ENCODE data around the gene ANXA8.
A peak's percentile ranks its signal among the peaks of the same experiment; 100 is the strongest.

Gene ANXA8

DNA sequence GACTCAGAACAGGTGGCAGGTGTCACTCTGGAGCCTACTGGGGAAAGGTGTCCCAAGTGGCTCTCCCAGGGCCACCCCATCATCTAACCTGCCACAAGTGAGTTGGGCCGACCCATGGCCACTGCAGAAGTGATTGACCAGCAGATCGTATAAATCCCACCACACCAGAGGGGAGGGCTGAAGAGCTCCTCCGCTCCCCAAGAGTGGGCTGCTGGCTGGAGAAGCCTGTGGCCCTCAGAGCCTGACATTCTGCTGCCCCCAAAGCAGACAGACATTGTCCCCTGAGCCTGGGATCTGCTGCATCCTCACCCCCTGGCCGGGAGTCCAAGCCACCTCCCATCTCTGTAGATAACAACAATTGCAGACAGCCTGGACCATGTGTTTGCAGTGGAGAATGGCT is 36.7 kb downstream of the ANXA8 start:
- no peak for DNase-seq

DNA sequence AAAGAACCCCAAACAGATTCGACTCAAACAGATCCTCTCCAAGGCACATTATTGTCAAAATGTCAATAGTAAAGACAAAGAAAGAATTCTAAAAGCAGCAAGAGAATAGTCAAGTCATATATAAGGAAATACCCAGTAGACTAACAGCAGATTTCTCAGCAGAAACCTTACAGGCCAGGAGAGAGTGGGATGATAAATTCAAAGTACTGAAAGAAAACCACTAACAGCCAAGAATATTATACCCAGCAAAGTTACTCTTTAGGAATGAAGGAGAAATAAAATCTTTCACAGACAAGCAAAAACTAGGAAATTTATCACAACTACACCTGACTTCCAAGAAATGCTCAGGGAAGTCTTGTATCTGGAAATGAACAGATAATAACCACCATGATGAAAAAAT is 38.2 kb downstream of the ANXA8 start:
- no peak for DNase-seq

DNA sequence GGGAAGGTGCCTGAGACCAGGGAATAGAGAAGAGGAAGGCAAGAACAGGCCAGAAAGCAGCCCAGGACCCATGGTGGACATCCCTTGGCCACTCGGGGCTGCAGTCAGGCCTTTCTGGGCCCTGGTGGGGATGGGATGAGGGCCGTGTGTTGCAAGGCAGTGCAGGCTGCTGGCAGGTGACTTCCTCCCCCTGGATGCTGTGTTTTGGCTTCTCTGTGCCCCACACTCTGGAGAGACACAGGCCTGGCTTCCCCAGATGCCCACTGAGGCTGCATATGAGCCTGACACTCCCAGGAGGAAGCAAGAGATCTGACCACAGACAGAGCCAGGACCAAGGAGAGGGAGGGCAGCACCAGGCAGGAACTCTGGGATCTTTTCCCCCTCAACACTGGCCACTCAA is 39.9 kb downstream of the ANXA8 start:
- DNase-seq = no peak

DNA sequence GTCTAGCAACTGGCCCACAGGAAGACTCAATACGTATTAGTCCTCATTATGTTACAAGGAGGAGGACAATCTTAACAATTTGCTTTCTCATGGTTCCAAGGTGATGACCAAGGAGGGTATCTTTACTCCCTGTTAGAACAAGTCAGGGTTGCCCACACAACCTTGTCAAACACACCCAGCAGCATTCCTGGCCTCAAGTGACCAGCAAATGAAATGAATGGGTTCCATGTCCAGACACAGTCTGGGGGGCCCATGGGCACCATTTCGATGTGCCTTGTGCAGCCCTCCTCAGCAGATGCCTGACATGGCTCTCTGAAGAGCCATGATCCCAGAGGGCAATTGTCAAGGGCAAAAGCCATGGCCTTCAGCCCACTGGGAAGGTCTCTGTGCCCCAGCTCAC is 40.8 kb downstream of the ANXA8 start:
- no peak for DNase-seq

DNA sequence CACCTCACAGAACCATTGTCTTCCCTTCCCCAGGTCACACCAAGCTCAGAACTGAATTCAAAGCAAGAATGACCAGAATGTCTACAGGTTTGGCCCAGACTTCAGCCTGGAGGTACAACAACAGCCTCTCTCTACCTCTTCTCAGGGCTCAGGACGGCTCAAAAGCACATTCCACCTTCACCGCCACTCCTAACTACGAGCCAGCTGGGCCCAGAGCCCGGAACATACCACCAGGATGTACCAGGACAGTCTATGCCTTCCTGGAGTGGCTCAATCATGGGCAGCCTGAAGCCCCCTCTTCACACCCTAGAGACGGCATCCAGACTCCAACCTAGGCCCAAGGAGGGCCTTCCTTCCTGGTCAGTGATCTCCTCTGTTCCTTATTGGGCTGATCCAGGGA is 41.6 kb downstream of the ANXA8 start:
- DNase-seq = no peak

DNA sequence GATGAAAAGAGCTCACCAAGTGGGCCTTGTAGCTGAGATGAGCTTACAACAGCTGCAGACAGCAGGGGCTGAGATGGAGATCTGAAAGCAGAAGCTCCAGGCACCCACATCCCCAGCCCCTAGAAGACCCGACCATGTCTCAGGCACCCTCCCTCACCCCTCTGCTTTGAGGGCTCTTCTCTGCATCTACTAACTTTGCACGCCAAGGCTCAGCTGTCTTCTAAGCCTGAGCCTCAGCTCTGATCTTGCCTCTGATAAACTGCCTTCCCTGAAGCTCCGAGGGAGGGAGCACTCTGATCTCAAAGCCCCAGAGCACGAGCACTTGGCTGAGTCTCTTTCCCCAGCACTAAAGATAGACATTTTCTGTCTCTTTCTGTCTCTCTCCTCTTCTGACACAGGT is 42.0 kb downstream of the ANXA8 start:
- DNase-seq = no peak

DNA sequence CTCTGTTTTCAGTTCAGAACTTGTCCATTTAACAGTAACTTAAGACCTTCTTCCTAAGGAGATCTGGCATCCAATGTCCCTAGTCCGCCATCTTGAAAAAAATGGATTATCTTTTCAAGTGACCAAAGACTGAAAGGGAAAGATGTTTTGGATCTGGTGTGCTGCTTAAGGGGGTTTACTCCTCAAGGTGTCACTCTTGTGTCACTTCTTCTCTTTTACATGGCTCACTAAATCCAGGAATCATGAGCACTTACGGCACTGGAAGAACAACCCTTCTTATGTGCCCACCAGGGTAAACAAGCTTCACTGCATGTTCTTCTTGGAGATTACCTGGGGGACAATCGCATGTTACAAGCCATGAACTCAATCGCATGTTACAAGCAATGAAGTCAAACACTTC is 43.7 kb downstream of the ANXA8 start:
- no peak for DNase-seq

DNA sequence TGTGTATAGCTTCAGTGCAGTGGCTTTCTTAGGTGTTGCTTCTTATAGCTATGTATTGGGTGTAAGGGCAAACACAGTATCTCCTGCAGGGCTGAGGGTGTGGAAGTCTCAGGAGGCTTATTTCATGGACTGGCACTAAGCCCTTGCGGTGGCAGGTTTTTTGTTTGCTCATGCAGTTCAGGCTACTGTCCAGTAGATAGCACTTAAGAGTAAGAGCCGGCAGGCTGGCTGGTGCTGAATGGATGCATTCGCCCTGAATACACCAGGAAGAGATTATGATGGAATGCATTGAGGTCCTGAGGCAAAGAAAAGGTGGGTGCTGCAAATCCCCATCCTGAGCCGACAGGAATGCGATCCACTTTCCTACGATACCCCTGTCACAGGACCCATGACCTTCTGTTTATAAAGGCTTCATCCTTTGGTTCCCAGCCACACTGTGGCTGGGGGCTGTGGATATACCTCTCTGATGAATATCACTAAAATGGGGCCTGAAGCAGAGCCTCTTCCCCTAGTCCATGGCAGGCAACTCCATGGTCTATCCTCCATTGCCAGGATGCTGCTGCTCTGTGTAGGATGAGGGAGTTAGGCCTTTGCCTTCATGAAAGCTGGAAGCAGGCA is 44.9 kb downstream of the ANXA8 start:
- DNase-seq = peak; percentile 59

DNA sequence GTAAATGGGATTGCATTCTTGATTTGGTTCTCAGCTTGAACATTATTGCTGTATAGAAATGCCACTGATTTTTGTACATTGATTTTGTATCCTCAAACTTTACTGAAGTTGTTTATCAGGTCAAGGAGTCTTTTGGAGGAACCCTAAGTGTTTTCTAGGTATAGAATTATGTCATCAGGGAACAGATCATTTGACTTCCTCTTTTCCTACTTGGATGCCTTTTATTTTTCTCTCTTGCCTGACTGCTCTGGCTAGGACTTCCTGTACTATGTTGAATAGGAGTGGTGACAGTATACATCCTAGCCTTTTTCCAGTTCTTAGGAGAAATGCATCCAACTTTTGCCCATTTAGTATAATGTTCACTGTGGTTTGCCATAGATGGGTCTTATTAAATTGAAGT is 48.8 kb downstream of the ANXA8 start:
- no peak for DNase-seq

DNA sequence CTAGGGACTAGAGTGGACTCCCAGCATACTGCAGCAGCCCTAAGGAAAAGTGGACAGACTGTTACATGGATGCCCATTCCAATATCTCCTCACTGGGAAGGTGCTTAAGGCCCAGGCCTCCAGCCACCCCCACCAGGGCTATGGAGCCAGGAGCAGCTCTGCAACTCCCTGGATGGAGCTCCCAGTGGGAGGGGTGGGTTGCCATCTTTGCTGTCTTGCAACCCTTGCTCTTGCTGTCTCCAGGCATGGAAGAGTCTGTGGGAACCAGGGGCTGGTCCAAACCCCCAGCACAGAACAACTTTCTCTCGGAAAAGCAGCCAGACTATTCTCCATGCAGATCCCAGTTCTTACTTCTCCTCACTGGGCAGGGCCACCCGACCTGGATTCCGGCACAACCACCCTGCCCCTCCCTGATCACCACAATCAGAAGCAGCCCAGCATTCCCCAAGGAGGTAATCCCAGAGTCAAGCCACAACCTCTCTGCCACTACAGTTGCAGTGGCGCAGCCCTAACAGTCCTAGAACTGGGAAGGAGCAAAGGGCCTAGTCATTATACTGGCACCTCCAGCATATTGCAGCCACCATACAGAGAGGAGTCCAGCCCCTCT is 58.0 kb downstream of the ANXA8 start:
- DNase-seq = no peak

DNA sequence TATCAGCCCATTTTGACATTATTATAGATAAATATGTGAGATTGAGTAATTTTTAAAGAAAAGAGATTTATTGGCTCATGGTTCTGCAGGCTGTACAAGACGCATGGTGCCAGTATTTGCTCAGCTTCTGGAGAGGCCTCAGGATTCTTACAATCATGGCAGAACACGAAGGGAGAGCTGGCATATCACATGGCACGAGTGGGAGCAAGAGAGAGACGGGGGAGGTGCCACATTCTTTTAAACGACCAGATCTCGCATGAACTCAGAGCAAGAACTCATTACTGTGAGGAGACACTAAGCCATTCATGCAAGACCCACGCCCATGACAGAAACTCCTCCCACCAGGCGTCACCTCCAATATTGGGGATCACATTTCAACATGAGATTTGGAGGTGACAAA is 59.7 kb downstream of the ANXA8 start:
- DNase-seq = no peak

DNA sequence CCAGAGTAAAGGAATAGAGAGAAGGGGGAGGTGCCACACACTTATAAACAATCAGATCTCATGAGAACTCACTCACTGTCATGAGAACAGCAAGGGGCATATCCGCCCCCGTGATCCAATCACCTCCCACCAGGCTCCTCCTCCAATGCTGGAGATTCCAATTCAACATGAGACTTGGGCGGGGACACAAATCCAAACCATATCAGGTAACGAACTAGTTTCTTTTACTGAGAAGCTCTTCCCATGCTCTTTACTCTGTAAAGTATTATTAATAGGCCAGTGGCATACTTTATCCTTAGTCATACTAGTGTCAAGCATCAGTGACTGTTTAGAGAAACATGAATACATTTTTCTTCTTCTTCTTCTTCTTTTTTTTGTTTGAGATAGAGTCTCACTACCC is 60.4 kb downstream of the ANXA8 start:
- no peak for DNase-seq

DNA sequence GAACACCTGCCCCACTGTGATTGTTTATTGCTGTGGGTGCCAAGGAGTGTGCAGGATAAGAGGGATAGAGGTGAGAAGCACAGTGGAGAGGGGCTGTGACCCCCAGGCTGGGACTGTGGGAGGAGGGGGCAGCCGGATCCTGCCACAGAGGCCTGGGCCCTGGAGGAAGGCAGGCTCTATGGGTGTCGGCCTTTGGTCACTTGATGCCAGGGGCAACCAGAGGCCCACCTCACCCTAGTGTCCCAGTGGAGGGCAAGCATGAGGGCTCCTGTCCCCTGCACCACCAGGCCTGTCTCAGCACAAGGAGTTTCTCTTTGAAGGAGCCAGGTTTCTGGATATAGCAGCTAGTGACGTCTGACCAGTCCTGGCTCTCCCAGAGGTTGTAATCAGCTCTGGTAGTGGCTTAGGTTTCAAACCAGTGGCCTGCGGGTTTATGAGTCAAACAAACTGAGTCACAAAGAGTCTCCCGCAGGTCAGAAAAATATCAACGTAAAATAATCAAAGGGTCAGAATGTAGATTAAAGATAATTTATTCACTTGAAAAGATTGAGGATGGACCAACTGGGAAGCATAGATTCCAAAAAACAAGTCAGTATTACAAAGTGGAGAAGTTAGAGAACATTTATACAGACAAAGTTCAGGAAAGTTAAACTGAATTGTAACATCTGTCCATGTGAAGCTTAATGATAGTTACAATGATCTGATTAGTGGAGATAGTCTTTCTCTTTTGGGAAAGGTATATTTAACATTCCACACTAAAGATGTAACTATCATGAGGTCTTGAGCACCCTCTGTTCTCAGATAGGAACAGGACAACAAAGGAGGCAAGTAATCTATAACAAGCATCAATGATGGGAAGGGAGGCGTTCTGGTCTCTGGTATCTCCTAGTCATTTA is 62.6 kb downstream of the ANXA8 start:
- DNase-seq = no peak

DNA sequence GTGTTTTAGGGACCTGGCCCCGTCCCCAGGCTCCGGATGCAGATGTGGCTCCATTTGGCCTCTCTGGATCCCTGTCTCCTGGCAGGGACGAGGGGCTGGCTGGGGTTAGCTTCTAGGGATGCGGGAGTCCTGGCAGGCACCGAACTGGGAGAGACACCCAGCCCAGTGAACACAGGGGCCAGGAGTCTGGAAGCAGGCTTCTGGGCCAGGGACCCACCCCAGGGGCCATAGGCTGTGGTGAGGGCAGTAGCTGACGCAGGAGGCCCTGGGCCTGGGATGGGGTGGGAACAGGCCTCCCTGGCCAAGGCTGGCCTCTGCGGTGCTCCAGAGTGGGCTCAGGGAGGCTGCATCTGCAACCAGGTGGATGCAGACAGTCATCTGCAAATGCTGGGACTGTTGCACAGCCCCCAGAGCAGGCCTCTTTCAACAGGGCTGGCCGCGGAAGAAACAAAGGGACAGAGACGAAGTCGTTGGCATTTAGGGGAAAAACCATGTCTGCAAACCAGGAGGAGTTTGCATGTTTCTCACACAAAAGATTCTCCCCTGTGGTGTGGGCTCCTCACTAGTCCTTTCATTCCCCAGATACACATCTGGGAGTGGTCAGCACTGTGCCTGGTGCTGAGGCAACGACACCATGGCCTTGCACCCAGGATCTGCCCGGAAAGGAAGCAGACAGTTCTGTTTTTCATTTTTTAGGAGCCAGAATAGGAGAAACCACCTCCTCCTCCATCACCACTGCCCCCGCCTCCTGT is 63.4 kb downstream of the ANXA8 start:
- no peak for DNase-seq

DNA sequence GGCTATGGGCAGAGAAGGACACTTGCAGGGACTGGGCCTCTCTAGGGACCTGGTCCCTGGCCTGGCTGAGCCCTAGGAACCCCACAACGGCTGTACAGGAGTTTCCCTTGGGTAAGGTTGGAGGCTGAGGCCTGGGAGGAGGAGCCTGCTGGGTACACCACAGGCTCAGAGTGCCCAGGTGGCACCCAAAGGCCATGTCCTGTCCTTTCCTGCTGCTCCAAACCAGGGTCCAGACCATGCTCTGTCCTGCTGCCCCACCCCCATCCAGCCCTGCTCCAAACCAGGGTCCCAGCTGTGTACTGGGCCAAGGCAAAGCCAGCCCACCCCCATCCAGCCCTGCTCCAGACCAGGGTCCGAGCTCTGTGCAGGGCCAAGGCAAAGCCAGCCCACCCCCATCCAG is 64.5 kb downstream of the ANXA8 start:
- DNase-seq = no peak

DNA sequence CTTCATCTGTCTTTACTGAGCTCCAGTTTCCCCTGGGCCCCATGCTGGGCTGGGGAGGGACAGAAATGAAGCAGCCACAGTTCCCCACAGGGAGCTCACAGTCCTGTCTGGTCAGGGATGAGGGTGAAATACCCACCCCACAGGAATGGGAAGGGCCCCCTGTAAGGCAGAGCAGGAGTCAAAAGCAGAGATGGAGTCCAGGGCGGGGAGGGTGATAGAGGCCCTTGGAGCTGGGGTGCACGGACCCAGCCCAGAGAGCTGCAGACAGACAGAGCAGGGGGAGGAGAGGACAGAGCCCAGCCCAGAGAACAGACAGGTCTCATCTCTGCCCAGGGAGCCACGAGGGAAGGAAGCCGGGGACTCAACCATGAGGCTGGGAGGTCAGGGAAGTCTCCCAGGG is 64.9 kb downstream of the ANXA8 start:
- DNase-seq = no peak

DNA sequence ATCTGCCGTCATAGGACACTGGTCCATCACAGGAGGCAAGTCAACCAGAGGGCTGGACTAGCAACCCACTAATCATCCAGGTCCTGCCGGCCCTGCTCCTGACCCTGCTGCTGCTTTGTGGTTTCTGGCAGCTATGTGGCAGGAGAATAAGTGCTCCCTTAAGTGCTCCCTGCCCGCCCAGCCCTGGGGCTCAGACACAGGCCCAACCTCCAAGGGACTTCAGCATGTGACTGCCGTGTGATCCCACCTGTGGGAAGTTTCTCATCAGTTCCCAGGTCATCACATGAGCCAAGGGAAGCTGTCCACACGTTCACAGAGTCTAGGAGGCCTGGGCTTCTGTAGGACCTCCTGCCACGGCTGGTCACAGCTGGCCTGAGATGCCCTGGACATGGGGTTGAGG is 65.6 kb downstream of the ANXA8 start:
- no peak for DNase-seq

Data from NCI-H146 (cell line).